ENCODE measurements around the gene UPP1. TPM values are rescaled to one million over a fixed set of nuclear protein-coding genes. Genes with fewer than 3 reads are reported as not detected.
A peak's percentile ranks its signal among the peaks of the same experiment; 100 is the strongest.

UPP1 gene
- total and polyA plus RNA-seq, 10 of the 15 experiments (the other 5 are each of a cell fraction or from before 2014, with no cell fraction given), result 0.93 to 7.9 (median 3.8) TPM

DNA sequence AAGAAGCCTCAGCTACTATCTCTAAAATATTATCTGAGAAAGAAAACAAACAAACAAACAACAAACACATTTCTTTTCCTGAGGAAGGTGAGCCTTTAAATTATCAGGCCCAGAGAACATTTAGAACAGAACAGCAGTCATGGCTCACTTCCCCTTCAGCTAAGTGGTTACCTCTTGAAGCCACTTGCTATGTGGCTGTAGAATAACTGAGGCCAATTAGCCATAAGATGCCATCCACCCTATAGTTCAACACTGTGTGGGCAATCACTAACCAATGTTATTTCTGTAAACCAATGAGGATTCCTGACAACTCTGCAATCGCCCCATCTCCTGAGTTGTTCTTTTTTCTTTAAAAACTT, 3.7 kb upstream of the UPP1 start (continued):
- TF ChIP-seq, protein P1, sequence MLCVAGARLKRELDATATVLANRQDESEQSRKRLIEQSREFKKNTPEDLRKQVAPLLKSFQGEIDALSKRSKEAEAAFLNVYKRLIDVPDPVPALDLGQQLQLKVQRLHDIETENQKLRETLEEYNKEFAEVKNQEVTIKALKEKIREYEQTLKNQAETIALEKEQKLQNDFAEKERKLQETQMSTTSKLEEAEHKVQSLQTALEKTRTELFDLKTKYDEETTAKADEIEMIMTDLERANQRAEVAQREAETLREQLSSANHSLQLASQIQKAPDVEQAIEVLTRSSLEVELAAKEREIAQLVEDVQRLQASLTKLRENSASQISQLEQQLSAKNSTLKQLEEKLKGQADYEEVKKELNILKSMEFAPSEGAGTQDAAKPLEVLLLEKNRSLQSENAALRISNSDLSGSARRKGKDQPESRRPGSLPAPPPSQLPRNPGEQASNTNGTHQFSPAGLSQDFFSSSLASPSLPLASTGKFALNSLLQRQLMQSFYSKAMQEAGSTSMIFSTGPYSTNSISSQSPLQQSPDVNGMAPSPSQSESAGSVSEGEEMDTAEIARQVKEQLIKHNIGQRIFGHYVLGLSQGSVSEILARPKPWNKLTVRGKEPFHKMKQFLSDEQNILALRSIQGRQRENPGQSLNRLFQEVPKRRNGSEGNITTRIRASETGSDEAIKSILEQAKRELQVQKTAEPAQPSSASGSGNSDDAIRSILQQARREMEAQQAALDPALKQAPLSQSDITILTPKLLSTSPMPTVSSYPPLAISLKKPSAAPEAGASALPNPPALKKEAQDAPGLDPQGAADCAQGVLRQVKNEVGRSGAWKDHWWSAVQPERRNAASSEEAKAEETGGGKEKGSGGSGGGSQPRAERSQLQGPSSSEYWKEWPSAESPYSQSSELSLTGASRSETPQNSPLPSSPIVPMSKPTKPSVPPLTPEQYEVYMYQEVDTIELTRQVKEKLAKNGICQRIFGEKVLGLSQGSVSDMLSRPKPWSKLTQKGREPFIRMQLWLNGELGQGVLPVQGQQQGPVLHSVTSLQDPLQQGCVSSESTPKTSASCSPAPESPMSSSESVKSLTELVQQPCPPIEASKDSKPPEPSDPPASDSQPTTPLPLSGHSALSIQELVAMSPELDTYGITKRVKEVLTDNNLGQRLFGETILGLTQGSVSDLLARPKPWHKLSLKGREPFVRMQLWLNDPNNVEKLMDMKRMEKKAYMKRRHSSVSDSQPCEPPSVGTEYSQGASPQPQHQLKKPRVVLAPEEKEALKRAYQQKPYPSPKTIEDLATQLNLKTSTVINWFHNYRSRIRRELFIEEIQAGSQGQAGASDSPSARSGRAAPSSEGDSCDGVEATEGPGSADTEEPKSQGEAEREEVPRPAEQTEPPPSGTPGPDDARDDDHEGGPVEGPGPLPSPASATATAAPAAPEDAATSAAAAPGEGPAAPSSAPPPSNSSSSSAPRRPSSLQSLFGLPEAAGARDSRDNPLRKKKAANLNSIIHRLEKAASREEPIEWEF (IDR thresholded peaks at IDR 0.05; ENCODE audit: insufficient replicate concordance, low read depth, low read length), result no peak
- TF ChIP-seq JUND (IDR thresholded peaks at IDR 0.05; ENCODE audit: low read depth, low read length), result no peak
- no peak for TF ChIP-seq TAF1 (IDR thresholded peaks at IDR 0.05; ENCODE audit: borderline replicate concordance, low read depth, low read length)
- no peak for TF ChIP-seq ZNF622 (IDR thresholded peaks at IDR 0.05)
- TF ChIP-seq SMARCA5 (IDR thresholded peaks at IDR 0.05), result peak; percentile 82; the same call in 1 of the 2 replicates

DNA sequence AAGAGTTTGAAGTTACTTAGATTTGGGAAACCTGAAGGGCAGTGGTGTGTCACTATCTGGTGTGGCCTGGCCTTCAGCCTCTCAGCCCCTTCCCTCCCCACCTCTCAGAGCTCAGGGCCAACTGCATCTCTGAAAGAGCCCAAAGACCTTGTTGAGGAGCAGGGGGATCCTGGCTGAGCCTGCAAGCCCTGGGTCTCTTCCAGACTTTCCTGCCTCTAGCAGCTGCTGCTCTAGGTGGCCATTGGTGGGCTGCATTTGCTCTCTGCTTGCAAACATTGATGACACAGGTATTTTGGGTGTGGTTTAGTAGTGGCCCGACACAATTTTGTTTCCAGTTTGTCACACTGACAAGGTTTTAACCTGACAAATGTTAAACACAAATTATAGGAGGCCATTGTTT, 3.1 kb upstream of the UPP1 start:
- Histone ChIP-seq H3K4me1 (ENCODE audit: control insufficient read depth, insufficient read depth, low read length) (peaks cover 43% of the 10 kb centered on the region), H3K4me2 (ENCODE audit: control insufficient read depth, insufficient read depth) (peak overlapping the region; percentile 5), H4K20me1 (ENCODE audit: control insufficient read depth, insufficient read depth) (no peaks in the 10 kb centered on the region), H3K4me3 (no peak overlapping the region), H3K27ac (ENCODE audit: control insufficient read depth, insufficient read depth) (peak overlapping the region; percentile 89), H3K9me3 (replicated peaks; ENCODE audit: control insufficient read depth, insufficient read depth, low read length) (no peaks in the 10 kb centered on the region; the same call in 2 of the 3 replicates), H3K36me3 (ENCODE audit: control insufficient read depth in 2 of 2, insufficient read depth in 2 of 2, low read length in 1 of 2) (no peaks in the 10 kb centered on the region), H3K27me3 (replicated peaks in 1 of 2; ENCODE audit: control insufficient read depth in 2 of 2, insufficient read depth in 2 of 2, low read length in 1 of 2) (no peaks in the 10 kb centered on the region; a peak in 1 of 4 replicates), H3K79me2 (ENCODE audit: control insufficient read depth, insufficient read depth, low read length) (no peaks in the 10 kb centered on the region), H2AFZ (ENCODE audit: control insufficient read depth, low read depth, low read length) (no peak overlapping the region), H3K9ac (ENCODE audit: control insufficient read depth, insufficient read depth, low read length) (peak overlapping the region; percentile 44; the same call in 1 of the 2 replicates)
- POLR2A ChIA-PET, result interaction anchor here (1.5 to 2.7 kb wide), 2 partner anchors 23 to 94 kb away, joined by 4 to 8 read pairs; no protein-coding TSS in a partner anchor
- DNase-seq (ENCODE audit: low read depth, low spot score), result no peak
- no peak for FAIRE-seq
- ATAC-seq, result no peak
- 0% methylated on average over 1 of the region's 1 CpG for WGBS (ENCODE audit: insufficient coverage, insufficient replicate concordance, low lambda C conversion rate, missing lambda C conversion rate)
- intact Hi-C loops (cut with micrococcal nuclease; ENCODE audit: unreplicated experiment), result loop anchor here (1.0 to 2.0 kb wide), 2 partner anchors 95 to 148 kb away; no protein-coding TSS in a partner anchor
- no peak for TF ChIP-seq EP300 (IDR thresholded peaks at IDR 0.05; ENCODE audit: borderline replicate concordance in 1 of 2, control insufficient read depth in 1 of 2, low read depth in 2 of 2, low read length in 2 of 2)
- TF ChIP-seq IKZF2 (IDR thresholded peaks at IDR 0.05), result no peak
- SMC1A ChIA-PET (ENCODE audit: uncharacterized antibody, unreplicated experiment), result interaction anchor here (0.9 to 2.0 kb wide), 8 partner anchors 8 to 141 kb away, joined by 3 to 12 read pairs (median 4); partner anchors contain the start of gene PKD1L1
- CTCF ChIA-PET, result interaction anchor here (0.8 to 10.7 kb wide), 6 partner anchors 17 to 141 kb away, joined by 3 to 56 read pairs (median 8); no protein-coding TSS in a partner anchor
- RAD21 ChIA-PET (ENCODE audit: unreplicated experiment), result interaction anchor here (1.3 to 2.5 kb wide), 4 partner anchors 94 to 165 kb away, joined by 4 to 17 read pairs (median 10); no protein-coding TSS in a partner anchor
- no TSS peak for BruUV-seq (replicated peaks)
- in situ Hi-C loops (cut with MboI), result no loop called here
